HG03558 (cell line): ENCODE measurements around the gene ELAVL4.

Source experiments
- ATAC-seq: cut with Tn5 transposase; IDR thresholded peaks from one replicate; pipeline ENCODE4 v1.9.1; 2021; ENCODE audit warnings: moderate number of reproducible peaks; ENCODE audit not compliant: unreplicated experiment; ENCODE audit errors: extremely low read depth

Gene ELAVL4

GRCh38 chr1:50236656-50237055, 127.9 kb downstream of the ELAVL4 start:
- no peak for ATAC-seq

GRCh38 chr1:50237056-50237455, 128.3 kb downstream of the ELAVL4 start:
- ATAC-seq = no peak

GRCh38 chr1:50243939-50244338, 135.2 kb downstream of the ELAVL4 start:
- ATAC-seq = no peak

DNA sequence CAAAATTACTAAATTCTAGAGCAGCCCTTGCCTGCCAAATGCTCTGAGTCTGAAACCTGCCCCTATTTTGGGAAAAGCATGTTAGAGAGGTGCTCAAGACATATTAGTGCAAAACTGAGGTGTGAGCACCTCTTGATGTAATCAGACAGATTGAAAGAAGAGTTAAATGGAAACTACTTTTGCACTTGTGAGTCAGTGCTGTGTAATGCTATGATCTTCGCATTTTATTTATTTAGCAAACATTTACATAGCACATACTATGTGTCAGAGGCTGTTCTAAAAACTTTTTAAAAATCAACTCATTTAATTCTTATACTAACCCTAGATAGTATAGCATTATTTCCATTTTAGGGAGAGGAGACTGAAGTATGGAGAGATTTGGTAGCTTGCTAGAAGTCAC, 138.1 kb downstream of the ELAVL4 start:
- ATAC-seq = no peak

DNA sequence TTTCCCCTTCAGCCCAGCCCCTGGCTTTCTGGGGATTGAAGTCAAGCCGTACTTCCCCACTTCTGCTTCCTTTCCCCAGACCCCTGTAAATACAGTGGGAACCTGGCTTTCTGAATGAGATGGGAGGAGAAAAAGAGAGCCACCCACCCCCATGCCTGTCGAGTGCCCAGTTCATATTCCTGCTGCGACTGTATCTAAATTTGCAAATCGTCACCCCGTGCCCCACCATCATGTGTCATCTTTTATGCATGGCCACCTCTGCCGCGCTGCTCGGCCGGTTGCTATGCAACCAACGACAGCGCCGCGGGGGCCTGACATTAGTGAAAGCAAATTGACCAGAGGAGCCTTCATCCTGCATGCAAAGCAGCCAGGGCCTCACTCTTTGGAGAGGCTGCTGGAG, 143.0 kb downstream of the ELAVL4 start:
- ATAC-seq = peak; percentile 74

DNA sequence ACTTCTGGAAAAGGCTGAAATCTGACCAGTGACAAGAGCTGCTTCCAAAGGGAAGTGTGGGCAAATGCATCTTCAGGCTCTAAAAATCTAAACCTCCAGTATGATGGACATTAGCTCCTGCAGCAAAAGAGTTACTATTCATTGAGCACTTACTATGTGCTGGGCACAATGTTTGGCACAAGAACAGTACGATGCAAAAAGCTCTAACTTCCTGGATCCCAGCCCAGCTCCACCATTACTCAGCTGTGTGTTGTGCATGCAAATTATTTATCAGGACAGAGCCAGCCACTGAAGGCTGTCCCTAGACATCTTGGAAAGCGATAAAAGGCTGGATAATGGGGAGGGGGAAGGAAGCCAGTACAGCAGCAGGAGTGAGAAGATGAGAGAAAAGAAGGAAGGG, 143.5 kb downstream of the ELAVL4 start:
- no peak for ATAC-seq
